B cell (primary cell): Measurements from ENCODE around the gene STEAP4.

ENCODE experiments used
- EZH2 ChIP-seq: IDR thresholded peaks from 2 replicates; pipeline ENCODE4 v1.6.1; 2012; ENCODE audit warnings: borderline replicate concordance, low read depth, mild to moderate bottlenecking, moderate library complexity, low read length; ENCODE audit not compliant: insufficient read depth, poor library complexity, severe bottlenecking
- TF ChIP-seq, protein P1 (sequence below): fragments of 200-600 bp; IDR thresholded peaks from one replicate; pipeline ENCODE4 v1.8.0; 2022; ENCODE audit warnings: antibody characterized with exemption, mild to moderate bottlenecking

DNA sequence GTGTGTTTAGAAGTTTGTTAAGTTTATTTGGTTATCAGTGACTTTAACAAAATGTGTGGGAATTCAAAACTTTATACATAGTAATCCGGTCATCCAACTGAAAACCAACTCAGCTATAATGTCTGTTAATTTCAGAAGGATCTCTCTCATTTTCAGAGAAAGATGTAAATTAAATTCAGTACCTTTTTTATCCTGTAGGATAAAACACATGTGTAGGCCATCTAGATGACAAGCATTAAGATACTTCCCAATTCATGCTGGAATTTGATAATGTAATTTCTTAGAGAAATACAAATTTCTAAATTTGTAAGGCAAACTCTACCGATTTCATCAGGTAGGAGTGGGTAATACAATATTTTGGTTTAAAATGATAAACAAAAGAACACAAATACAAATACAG is 43.4 kb upstream of the STEAP4 start:
- no peak for TF ChIP-seq EZH2
- TF ChIP-seq, protein P1, sequence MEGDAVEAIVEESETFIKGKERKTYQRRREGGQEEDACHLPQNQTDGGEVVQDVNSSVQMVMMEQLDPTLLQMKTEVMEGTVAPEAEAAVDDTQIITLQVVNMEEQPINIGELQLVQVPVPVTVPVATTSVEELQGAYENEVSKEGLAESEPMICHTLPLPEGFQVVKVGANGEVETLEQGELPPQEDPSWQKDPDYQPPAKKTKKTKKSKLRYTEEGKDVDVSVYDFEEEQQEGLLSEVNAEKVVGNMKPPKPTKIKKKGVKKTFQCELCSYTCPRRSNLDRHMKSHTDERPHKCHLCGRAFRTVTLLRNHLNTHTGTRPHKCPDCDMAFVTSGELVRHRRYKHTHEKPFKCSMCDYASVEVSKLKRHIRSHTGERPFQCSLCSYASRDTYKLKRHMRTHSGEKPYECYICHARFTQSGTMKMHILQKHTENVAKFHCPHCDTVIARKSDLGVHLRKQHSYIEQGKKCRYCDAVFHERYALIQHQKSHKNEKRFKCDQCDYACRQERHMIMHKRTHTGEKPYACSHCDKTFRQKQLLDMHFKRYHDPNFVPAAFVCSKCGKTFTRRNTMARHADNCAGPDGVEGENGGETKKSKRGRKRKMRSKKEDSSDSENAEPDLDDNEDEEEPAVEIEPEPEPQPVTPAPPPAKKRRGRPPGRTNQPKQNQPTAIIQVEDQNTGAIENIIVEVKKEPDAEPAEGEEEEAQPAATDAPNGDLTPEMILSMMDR = no peak
